ENCODE results near the gene DUXA.
"Not testable (repeated sequence)": the region's sequence is repeated elsewhere in the genome, so short reads cannot be mapped to it uniquely, and the experiment has no call there.

Gene DUXA

DNA sequence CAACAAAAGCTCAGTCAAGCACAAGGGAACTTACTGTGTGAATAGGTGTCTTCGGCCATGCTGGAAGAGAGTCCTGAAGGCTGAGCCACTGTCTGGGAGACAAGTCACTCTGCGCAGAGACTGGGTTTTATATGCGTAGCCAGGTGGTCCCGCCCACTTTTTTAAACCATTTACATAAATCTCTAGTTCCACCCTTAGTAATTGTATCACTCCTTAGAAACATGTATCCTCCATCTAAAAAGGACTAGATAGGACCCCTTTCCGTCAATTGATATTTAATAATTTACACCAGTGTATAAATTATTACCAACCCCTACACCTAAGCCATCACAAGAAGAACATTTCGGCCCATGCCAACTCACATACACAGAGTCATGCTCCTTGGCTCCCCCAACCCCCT lies at the start of gene DUXA:
DUXA (minus strand) TSS at position 101 of the 400 bp plus-strand sequence; CDS start at position 59, 42 bp downstream.
- no peak for DNase-seq

GRCh38 chr19:57212109-57212508 lies 44.8 kb upstream of the DUXA start:
- DNase-seq: no peak

DNA sequence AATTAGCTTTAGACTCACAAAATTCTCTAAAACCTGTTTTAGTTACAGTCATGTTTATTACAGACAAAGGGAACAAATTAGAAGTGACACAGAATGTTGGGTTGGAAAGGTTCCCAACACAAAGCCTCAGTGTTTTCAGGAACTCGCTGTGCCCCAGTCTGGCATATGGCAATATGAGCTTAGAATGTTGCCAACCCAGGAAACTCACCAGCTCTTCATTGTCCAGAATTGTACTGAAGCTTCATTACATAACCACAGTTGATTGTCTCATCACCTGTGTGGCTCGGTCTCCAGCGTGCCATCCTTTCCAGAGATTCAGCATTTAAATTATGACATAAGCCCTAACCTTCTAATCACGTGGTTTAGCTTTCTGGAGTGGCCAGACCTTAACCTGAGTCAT lies 43.1 kb upstream of the DUXA start:
- no peak for DNase-seq

GRCh38 chr19:57202160-57202559 lies 34.9 kb upstream of the DUXA start:
- DNase-seq: no peak

- DNase-seq: not testable (repeated sequence)
These were observed 30.6 kb upstream of the DUXA start for GRCh38 chr19:57197874-57198273.

DNA sequence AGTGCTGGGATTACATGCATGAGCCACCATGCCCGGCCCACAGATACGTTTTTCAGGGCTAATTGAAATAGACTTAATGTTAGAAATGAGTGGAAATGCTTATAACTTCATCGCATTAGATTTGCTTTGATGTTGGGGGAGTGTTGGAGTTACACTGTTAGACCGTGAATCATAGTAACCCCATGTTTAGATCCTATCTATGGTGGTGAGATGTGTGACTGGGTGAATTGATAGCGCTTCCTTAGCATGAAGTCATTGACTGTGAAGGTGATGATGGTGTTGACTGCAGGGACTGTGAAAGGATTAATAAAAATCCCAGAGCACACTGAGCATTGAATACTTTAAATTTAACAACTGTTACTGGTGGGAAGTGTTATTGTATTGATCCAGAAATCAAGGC lies 25.7 kb upstream of the DUXA start:
- DNase-seq: no peak

GRCh38 chr19:57192077-57192420 lies 24.8 kb upstream of the DUXA start:
- no peak for DNase-seq

- DNase-seq: peak; percentile 83 to 93 (median 89)
These were observed 24.1 kb upstream of the DUXA start, which contains the start of gene ZNF264 for GRCh38 chr19:57191141-57192076. ZNF264 (plus strand) TSS chr19:57191500; CDS start chr19:57191914, 414 bp downstream.

GRCh38 chr19:57190301-57190700 lies 23.0 kb upstream of the DUXA start:
- no peak for DNase-seq

- peak in 1 of 3 donors; percentile 8 for DNase-seq
These were observed 4.3 kb upstream of the DUXA start for GRCh38 chr19:57171551-57172081.

DNA sequence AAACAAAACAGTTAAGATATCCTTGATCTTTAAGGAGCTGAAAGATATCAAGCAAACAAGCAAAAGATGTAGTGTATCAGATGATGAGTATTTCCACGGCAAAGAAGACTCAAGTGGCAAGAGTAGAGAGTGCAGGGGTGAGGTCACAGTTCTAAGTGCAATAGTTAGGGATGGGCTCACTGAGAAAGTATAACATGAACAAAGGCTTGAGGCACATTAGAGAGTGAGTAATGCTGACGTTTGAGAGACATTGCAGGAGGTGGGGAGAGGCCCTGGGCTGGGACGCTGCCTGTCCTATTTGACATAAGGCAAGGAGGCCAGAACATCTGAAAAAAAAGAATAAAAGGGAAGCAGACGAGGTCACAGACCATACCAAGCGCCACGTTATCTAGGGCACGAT lies 1.4 kb downstream of the DUXA start:
- DNase-seq: no peak

DNA sequence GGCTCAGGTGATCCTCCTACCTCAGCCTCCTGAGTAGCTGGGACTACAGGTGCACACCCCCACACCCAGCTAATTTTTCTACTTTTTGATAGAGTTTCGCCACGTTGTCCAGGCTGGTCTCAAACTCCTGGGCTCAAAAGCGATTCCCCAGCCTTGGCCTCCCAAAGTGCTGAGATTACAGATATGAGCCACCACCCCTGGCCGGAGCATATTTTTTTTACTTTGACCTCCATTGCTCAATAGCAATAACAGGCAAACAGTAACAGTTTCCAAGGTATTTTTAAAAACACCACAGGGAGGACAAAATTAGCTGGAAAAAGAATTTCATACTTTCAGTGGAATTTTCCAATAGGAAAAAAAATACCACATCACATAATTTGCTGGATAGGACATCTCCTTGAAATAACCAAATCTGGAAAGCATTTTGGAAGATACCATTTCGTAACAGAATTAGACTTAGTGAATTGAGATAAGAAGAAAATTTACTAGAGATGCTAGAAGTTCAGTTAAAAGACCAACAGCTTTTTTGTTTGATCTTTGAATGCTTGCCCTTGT lies 5.2 kb downstream of the DUXA start:
- DNase-seq: no peak

DNA sequence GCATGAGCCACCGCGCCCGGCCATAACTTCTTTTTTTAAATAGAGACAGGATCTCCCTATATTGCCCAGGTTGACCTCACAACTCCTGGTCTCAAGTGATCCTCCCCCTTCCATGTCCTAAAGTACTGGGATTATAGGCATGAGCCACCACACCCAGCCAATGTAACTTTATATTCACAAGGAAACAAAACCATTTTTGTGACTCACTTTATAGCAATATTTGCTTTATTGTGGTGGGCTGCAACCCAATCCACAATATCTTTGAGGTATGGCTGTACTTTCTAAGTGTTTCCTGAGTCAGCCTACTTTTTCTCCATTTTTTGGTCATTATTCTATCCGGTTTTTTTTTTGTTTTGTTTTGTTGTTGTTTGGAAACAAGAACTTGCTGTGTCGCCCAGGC lies 14.4 kb downstream of the DUXA start:
- no peak for DNase-seq

- DNase-seq: no peak
These were observed 25.6 kb downstream of the DUXA start for GRCh38 chr19:57141699-57142098.

DNA sequence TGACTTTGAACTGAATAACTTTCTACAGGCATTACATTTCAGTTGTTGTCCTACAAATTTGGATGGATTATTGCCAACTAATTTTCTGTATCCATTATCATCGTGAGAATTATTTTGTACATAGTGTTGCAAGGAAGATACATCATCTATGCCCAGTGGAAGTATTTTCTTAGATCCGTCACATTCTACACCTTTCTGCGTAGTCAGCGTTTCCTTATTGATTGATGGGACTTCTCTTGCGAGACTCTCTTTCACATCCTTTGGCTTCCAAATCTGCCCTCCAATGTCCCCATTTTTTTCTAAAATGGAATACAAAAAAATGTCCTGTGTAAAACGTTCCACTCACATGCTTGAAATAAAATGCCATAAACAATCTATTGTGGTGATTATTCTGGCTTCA lies 31.5 kb downstream of the DUXA start:
- no peak for DNase-seq

- DNase-seq: not testable (repeated sequence)
These were observed 39.9 kb downstream of the DUXA start for GRCh38 chr19:57127403-57127802.

- no peak for DNase-seq
These were observed 43.4 kb downstream of the DUXA start for GRCh38 chr19:57123882-57124281.

DNA sequence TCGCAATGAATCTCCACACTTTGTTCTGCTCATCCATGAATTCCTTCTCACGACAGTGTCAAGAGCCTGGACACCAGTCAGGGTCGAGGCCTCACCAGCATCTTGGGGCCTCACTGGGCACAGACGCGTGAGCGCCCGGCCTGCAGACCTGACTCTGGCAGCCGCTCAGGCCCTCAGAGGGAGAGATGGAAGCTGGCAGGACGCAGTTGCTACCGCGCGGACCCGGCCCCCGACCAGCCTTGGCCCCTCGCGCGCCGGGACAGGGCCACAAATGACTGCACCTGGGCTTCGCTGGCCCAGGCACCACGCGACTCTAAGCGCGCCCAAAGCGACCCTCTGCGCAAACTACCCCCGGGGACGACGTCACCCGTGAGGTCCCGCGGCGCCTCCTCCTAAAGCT lies 48.4 kb downstream of the DUXA start:
- DNase-seq: no peak

DNA sequence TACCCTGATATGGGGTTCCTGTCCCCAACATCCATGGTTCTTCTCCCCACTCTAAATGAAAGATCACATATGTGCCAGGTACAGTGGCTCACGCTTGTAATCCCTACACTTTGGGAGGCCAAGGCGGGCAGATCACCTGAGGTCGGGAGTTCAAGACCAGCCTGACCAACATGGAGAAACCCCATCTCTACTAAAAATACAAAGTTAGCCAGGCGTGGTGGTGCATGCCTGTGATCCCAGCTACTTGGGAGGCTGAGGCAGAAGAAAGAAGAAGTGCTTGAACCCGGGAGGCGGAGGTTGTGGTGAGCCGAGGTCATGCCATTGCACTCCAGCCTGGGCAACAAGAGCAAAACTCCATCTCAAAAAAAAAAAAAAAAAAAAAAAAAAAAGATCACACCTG lies 53.8 kb downstream of the DUXA start:
- not testable (repeated sequence) for DNase-seq

DNA sequence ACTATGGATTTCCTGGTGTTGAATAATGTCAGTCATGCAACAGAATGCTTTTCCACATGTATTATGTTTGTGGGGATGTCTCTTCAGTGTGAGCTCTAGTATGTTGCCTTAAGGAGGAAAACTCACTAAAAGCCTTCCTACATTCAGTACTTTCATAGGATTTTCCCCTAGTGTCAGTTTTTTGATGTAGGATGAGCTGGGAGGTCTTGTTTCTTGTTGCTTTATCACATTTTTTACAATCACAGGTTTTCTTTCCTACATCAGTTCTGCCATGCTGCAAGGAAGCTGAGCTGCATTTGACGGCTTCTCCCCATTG lies 56.0 kb downstream of the DUXA start:
- no peak for DNase-seq

DNA sequence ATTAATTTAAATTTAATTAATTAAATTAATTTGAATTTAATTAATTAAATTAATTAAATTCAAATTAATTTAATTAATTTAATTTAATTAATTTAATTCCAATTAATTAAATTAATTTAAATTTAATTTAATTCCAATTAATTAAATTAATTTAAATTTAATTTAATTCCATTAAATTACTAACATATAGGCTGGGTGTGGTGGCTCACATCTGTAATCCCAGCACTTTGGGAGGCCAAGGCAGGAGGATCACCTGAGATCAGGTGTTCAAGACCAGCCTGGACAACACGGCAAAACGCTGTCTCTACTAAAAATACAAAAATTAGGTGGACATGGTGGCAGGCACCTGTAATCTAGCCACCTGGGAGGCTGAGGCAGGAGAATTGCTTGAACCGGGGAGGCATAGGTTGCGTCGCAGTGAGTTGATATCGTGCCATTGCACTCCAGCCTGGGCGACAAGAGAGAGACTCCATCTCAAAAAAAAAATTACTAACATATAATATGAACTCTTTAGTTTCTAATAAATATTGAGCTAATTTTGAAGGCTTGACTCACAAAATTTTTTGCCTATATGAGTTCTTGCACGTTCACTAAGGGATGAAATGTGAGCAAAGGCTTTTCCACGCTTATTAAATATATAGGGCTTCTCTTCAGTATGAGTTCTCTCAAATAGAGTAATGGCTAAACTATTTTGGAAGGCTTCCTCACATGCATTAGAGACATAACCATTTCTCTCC lies 56.5 kb downstream of the DUXA start:
- no peak for DNase-seq

DNA sequence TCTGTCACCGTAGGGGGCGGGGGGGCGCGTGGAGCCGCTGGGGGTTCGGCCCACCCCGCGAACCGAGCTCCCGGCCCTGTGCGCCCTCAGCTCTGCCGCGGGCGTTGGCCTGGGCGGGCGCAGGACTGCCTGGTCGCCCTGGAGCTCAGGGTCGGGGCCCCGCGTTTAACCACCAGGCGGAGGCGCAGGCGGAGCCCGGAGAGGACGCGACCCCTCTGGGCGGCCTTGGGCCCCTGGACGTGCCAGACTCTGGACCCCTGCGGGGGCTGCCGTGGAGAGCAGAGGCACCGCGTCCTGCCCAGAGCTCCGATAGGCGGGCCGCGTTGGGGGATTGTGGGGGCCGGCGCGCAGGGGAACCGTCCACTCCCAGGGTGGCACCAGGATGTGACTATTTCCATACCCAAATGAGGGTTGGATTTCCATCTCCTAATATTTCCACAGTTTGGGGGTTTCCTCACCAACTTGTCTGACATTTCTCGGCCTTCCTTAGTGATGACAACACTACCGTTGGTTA lies 60.5 kb downstream of the DUXA start:
- no peak for DNase-seq

DNA sequence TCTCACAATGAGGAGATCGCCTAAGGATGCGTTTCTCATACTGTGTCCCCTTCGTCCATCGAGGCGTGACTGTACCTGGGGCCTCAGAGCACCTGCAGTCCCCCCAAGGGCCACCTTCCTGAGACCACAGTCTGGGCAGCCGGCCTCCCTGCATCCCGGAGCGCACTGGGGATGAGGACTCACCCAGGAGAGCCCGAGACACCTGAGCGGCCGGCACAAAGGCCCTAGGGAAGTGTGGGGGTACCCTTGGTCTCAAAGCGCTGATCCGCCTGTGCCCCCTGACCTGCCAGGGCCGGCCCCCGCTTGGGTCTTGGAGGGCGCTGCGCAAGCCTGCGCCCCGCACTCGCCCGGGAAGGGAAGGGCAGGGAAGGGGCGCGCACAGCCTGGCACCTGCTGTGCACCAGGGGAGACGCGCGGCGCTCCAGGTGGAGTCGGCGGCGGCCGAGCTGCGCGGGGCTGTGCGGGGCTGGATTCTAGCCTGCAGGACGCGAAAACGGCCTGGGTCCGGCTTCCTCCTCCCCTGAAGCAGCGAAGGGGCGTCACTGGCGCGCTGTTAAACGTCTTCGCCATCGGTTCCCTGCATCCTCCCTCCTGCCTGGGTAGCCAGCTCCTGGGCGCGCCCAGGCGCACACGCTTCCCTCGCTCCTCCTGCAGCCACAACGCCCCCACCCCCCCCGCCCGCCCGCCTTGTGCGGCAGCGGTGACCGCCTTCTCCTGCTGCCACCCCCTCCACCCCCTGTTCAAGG lies 61.1 kb downstream of the DUXA start:
- no peak for DNase-seq
